AG04449 (cell line): Measurements from ENCODE around the gene PTN.

Experiments
- CTCF ChIA-PET: fragments of 350-600 bp; formaldehyde crosslinking; extraction: SDS; loops from one replicate; lab custom pipeline; 2021; ENCODE audit warnings: antibody characterized with exemption; lab: Yijun Ruan, JAX
- POLR2A ChIA-PET: fragments of 400-600, 350-600 bp; formaldehyde crosslinking; extraction: SDS; loops from one replicate; lab custom pipeline; 2020; ENCODE audit warnings: antibody characterized with exemption, inconsistent platforms; lab: Yijun Ruan, JAX
- DNase-seq: peaks from one replicate; pipeline ENCODE4 v3.0.0-alpha.2; 2010; ENCODE audit warnings: low read depth, low spot score
- H3K4me3 ChIP-seq: 2 replicates; pipeline ENCODE4 v1.5.1; 2011; ENCODE audit warnings: low read depth, mild to moderate bottlenecking, control low read depth, low read length
- CTCF ChIP-seq: IDR thresholded peaks from one replicate; pipeline ENCODE4 v1.5.1; 2011; ENCODE audit warnings: mild to moderate bottlenecking, moderate library complexity, low read length, control low read depth, inconsistent platforms; ENCODE audit not compliant: insufficient read depth; ENCODE audit errors: missing control alignments

Gene PTN

GRCh38 chr7:137331378-137331777 lies 12.2 kb downstream of the PTN start:
- CTCF ChIA-PET, result interaction anchor here (1.0 kb wide), 1 partner anchor 11 kb away, joined by 4 read pairs; no protein-coding TSS in a partner anchor
- no peak for TF ChIP-seq CTCF
- DNase-seq, result no peak
- no peak overlapping the region for H3K4me3 ChIP-seq
- POLR2A ChIA-PET, result no interaction called here

- no peak overlapping the region for H3K4me3 ChIP-seq
- POLR2A ChIA-PET, result no interaction called here
- no peak for TF ChIP-seq CTCF
- CTCF ChIA-PET, result no interaction called here
- no peak for DNase-seq
These were observed 14.1 kb downstream of the PTN start for GRCh38 chr7:137329411-137329810.

GRCh38 chr7:137328373-137329120 lies 15.0 kb downstream of the PTN start:
- ChIA-PET CTCF (no interaction called here), POLR2A (no interaction called here)
- H3K4me3 ChIP-seq, result no peak overlapping the region
- DNase-seq, result no peak
- TF ChIP-seq CTCF, result no peak

GRCh38 chr7:137325927-137326326 lies 17.6 kb downstream of the PTN start:
- DNase-seq, result peak; percentile 17
- TF ChIP-seq CTCF, result no peak
- H3K4me3 ChIP-seq, result no peak overlapping the region
- ChIA-PET CTCF (interaction anchor here (1.4 kb wide), 1 partner anchor 12 kb away, joined by 4 read pairs; no protein-coding TSS in a partner anchor), POLR2A (no interaction called here)

GRCh38 chr7:137324796-137325696 lies 18.5 kb downstream of the PTN start:
- no peak for TF ChIP-seq CTCF
- ChIA-PET POLR2A (no interaction called here), CTCF (interaction anchor here (1.1 to 1.4 kb wide), 2 partner anchors 11 to 13 kb away, joined by 3 to 4 read pairs; no protein-coding TSS in a partner anchor)
- H3K4me3 ChIP-seq, result no peak overlapping the region
- DNase-seq, result no peak

GRCh38 chr7:137316648-137317353 lies 26.7 kb downstream of the PTN start:
- POLR2A ChIA-PET, result no interaction called here
- CTCF ChIA-PET, result no interaction called here
- no peak for DNase-seq
- no peak for TF ChIP-seq CTCF
- no peak overlapping the region for H3K4me3 ChIP-seq
